ENCODE measurements around the gene C16orf82. TPM values are rescaled to one million over a fixed set of nuclear protein-coding genes. Genes with fewer than 3 reads are reported as not detected.

The C16orf82 gene
- total RNA-seq, 3 donors from 2014 or later (not counting 1 experiment from before 2014, with no cell fraction given), result not detected

- Mint-ChIP-seq H3K27ac (no peak overlapping the region), H3K9me3 (no peaks in the 10 kb centered on the region), H3K27me3 (ENCODE audit: low read depth in 2 of 2) (peaks cover 9 to 10% of the 10 kb centered on the region in 2 donors), H3K4me3 (peak overlapping the region; percentile 37), H3K4me1 (peaks cover 0 to 9% of the 10 kb centered on the region in 2 donors), H3K36me3 (no peaks in the 10 kb centered on the region)
- DNase-seq (no peak), ATAC-seq (no peak)
- TF ChIP-seq CTCF (IDR thresholded peaks at IDR 0.05), result no peak
- Histone ChIP-seq H3K27ac (ENCODE audit: low read length) (no peak overlapping the region), H3K4me1 (ENCODE audit: control insufficient read depth, insufficient read depth, low read length) (peaks cover 13% of the 10 kb centered on the region), H3K27me3 (ENCODE audit: control insufficient read depth, insufficient read depth, low read length) (no peaks in the 10 kb centered on the region), H3K4me3 (ENCODE audit: low read length) (no peak overlapping the region), H3K9me3 (ENCODE audit: control insufficient read depth, insufficient read depth, low read length) (no peaks in the 10 kb centered on the region), H3K36me3 (ENCODE audit: control insufficient read depth, insufficient read depth, low read length) (no peaks in the 10 kb centered on the region)
- intact Hi-C loops (cut with micrococcal nuclease), result loop anchor here (5.0 kb wide), 2 partner anchors 1270 to 1830 kb away; no protein-coding TSS in a partner anchor
- 58% methylated on average over 5 of the region's 7 CpGs for WGBS (ENCODE audit: insufficient coverage)
These were observed 40.5 kb downstream of the C16orf82 start for GRCh38 chr16:27107185-27107592.

- intact Hi-C loops (cut with micrococcal nuclease), result loop anchor here (5.0 kb wide), 2 partner anchors 1271 to 1831 kb away; no protein-coding TSS in a partner anchor
- no peak overlapping the region for H3K27ac Mint-ChIP-seq
- no peak for TF ChIP-seq CTCF (IDR thresholded peaks at IDR 0.05)
These were observed 41.5 kb downstream of the C16orf82 start for GRCh38 chr16:27108051-27108770.

GRCh38 chr16:27108826-27109665 lies 42.3 kb downstream of the C16orf82 start:
- no peak overlapping the region for H3K27ac Mint-ChIP-seq
- 75% methylated on average over 17 of the region's 17 CpGs for WGBS (ENCODE audit: insufficient coverage)
- Histone ChIP-seq H3K4me1 (ENCODE audit: control insufficient read depth, insufficient read depth, low read length) (peaks cover 16% of the 10 kb centered on the region), H3K36me3 (ENCODE audit: control insufficient read depth, insufficient read depth, low read length) (no peaks in the 10 kb centered on the region), H3K27ac (ENCODE audit: low read length) (no peak overlapping the region), H3K4me3 (ENCODE audit: low read length) (no peak overlapping the region), H3K9me3 (ENCODE audit: control insufficient read depth, insufficient read depth, low read length) (no peaks in the 10 kb centered on the region), H3K27me3 (ENCODE audit: control insufficient read depth, insufficient read depth, low read length) (no peaks in the 10 kb centered on the region)
- peaks cover 3 to 10% of the 10 kb centered on the region in 2 donors for H3K27me3 Mint-ChIP-seq (ENCODE audit: low read depth in 2 of 2)
- H3K4me1 Mint-ChIP-seq, result peaks cover 0 to 9% of the 10 kb centered on the region in 2 donors
- no peaks in the 10 kb centered on the region for H3K36me3 Mint-ChIP-seq
- intact Hi-C loops (cut with micrococcal nuclease), result loop anchor here (5.0 kb wide), 2 partner anchors 1272 to 1832 kb away; no protein-coding TSS in a partner anchor
- H3K9me3 Mint-ChIP-seq, result no peaks in the 10 kb centered on the region
- ATAC-seq (no peak), DNase-seq (no peak)
- peak overlapping the region; percentile 80 for H3K4me3 Mint-ChIP-seq
- TF ChIP-seq CTCF (IDR thresholded peaks at IDR 0.05), result no peak

More at GRCh38 chr16:27108051-27108770, 41.5 kb downstream of the C16orf82 start:
- ATAC-seq (no peak), DNase-seq (no peak)
- Histone ChIP-seq H3K27me3 (ENCODE audit: control insufficient read depth, insufficient read depth, low read length) (no peaks in the 10 kb centered on the region), H3K4me1 (ENCODE audit: control insufficient read depth, insufficient read depth, low read length) (peaks cover 15% of the 10 kb centered on the region), H3K4me3 (ENCODE audit: low read length) (no peak overlapping the region), H3K27ac (ENCODE audit: low read length) (no peak overlapping the region), H3K36me3 (ENCODE audit: control insufficient read depth, insufficient read depth, low read length) (no peaks in the 10 kb centered on the region), H3K9me3 (ENCODE audit: control insufficient read depth, insufficient read depth, low read length) (no peaks in the 10 kb centered on the region)
- peaks cover 4 to 10% of the 10 kb centered on the region in 2 donors for H3K27me3 Mint-ChIP-seq (ENCODE audit: low read depth in 2 of 2)
- 94% methylated on average over 12 of the region's 13 CpGs for WGBS (ENCODE audit: insufficient coverage)
- H3K4me3 Mint-ChIP-seq, result peak overlapping the region; percentile 31
- no peaks in the 10 kb centered on the region for H3K36me3 Mint-ChIP-seq
- no peaks in the 10 kb centered on the region for H3K9me3 Mint-ChIP-seq
- H3K4me1 Mint-ChIP-seq, result peaks cover 0 to 9% of the 10 kb centered on the region in 2 donors
